Endothelial cell of umbilical vein (primary cell): ENCODE measurements around the gene CNOT1. TPM values are rescaled to one million over a fixed set of nuclear protein-coding genes. Genes with fewer than 3 reads are reported as not detected.

Source experiments
- BruUV-seq: library from RNA; stranded (reverse); fragments of 400-500 nt; replicated peaks from 2 replicates; lab custom pipeline; 2021; lab: Mats Ljungman, UMichigan
- CTCF ChIA-PET: fragments of 300-600, 350-600 bp; sonication (Branson Sonifier 250); formaldehyde crosslinking; loops from one replicate; lab custom pipeline; 2021; ENCODE audit warnings: antibody characterized with exemption, inconsistent platforms; lab: Charles Lee
- POLR2A ChIA-PET: fragments of 300-600, 350-600 bp; sonication (Branson Sonifier 250); formaldehyde crosslinking; loops from one replicate; lab custom pipeline; 2021; ENCODE audit warnings: antibody characterized with exemption, inconsistent platforms; lab: Charles Lee
- DNase-seq: peaks from one replicate; pipeline ENCODE4 v3.0.0-alpha.2; 2011; ENCODE audit warnings: low read depth, low spot score
- FAIRE-seq: peaks from 2 replicates; lab custom pipeline; 2011; peaks lifted over from hg19 to GRCh38; lab: Jason Lieb, UNC
- H2AFZ ChIP-seq: 2 replicates; pipeline ENCODE4 v1.6.0; 2012; ENCODE audit warnings: low read depth, low read length, control low read depth, inconsistent platforms
- H3K27ac ChIP-seq: 2 replicates; pipeline ENCODE4 v1.5.1; 2011; ENCODE audit warnings: low read depth, mild to moderate bottlenecking, control low read depth, low read length, moderate library complexity; ENCODE audit not compliant: insufficient read depth
- H3K27me3 ChIP-seq, 2 experiments: 2 replicates each; pipeline versions ENCODE4 v1.6.0 to v1.6.1; 2011; ENCODE audit warnings: low read length in 2 of 2, mixed read lengths in 1 of 2; ENCODE audit not compliant: control insufficient read depth in 2 of 2, insufficient read depth in 2 of 2
- H3K36me3 ChIP-seq, 2 experiments: 2 replicates in 1 of 2; 3 replicates in 1 of 2; pipeline ENCODE4 v1.5.1; 2011; ENCODE audit warnings: low read length in 2 of 2, mild to moderate bottlenecking in 1 of 2, moderate library complexity in 1 of 2; ENCODE audit not compliant: control insufficient read depth in 2 of 2, insufficient read depth in 2 of 2; ENCODE audit errors: extremely low read depth in 1 of 2
- H3K4me1 ChIP-seq: 3 replicates; pipeline ENCODE4 v1.5.1; 2011; ENCODE audit warnings: mild to moderate bottlenecking, low read length; ENCODE audit not compliant: control insufficient read depth, insufficient read depth; ENCODE audit errors: extremely low read depth
- H3K4me2 ChIP-seq: 2 replicates; pipeline ENCODE4 v1.6.1; 2011; ENCODE audit warnings: low read length, control low read depth, mixed read lengths; ENCODE audit not compliant: insufficient read depth
- H3K4me3 ChIP-seq, 3 experiments: fragments of 200-600 bp in 1 of 3; sonication (generic), shearing (Covaris generic) in 1 of 3; replicated peaks in 1 of 3; 2 replicates each; pipeline ENCODE4 v1.5.1; 2011 to 2016; ENCODE audit warnings: control low read depth in 3 of 3, low read length in 3 of 3, mild to moderate bottlenecking in 2 of 3, inconsistent platforms in 1 of 3, low read depth in 1 of 3, moderate library complexity in 1 of 3; ENCODE audit not compliant: insufficient read depth in 1 of 3
- H3K79me2 ChIP-seq: 2 replicates; pipeline ENCODE4 v1.6.0; 2012; ENCODE audit warnings: low read length, inconsistent platforms; ENCODE audit not compliant: control insufficient read depth, insufficient read depth
- H3K9ac ChIP-seq: replicated peaks from 2 replicates; pipeline ENCODE3; 2011; ENCODE audit warnings: low read length, control low read depth; ENCODE audit not compliant: insufficient read depth; ENCODE audit errors: extremely low read depth
- H3K9me1 ChIP-seq: replicated peaks from 3 replicates; pipeline ENCODE4 v1.6.0; 2011; ENCODE audit warnings: mild to moderate bottlenecking, low read length; ENCODE audit not compliant: control insufficient read depth, insufficient read depth; ENCODE audit errors: extremely low read depth
- H3K9me3 ChIP-seq: replicated peaks from 2 replicates; pipeline ENCODE4 v1.5.1; 2012; ENCODE audit warnings: low read length, inconsistent platforms; ENCODE audit not compliant: control insufficient read depth, insufficient read depth
- H4K20me1 ChIP-seq: replicated peaks from 2 replicates; pipeline ENCODE3; 2011; ENCODE audit warnings: mild to moderate bottlenecking, low read length; ENCODE audit not compliant: control insufficient read depth, insufficient read depth; ENCODE audit errors: extremely low read depth
- CTCF ChIP-seq, 2 donors: IDR thresholded peaks; 1 replicate in 1 of 2; 2 replicates in 1 of 2; pipeline ENCODE4 v1.5.1; 2011; ENCODE audit warnings: low read length in 2 of 2, mild to moderate bottlenecking in 2 of 2, moderate library complexity in 2 of 2, control low read depth in 1 of 2, inconsistent platforms in 1 of 2, low read depth in 1 of 2; ENCODE audit not compliant: insufficient read depth in 1 of 2; ENCODE audit errors: extremely low read depth in 1 of 2
- EZH2 ChIP-seq: IDR thresholded peaks from 2 replicates; pipeline ENCODE4 v1.6.1; 2012; ENCODE audit warnings: borderline replicate concordance, low read depth, mild to moderate bottlenecking, moderate library complexity, low read length, inconsistent platforms; ENCODE audit not compliant: severe bottlenecking
- FOS ChIP-seq: IDR thresholded peaks from 2 replicates; pipeline ENCODE4 v1.6.1; 2011; ENCODE audit warnings: mild to moderate bottlenecking, low read length, moderate library complexity, borderline replicate concordance; ENCODE audit not compliant: insufficient read depth
- GATA2 ChIP-seq: IDR thresholded peaks from 2 replicates; pipeline ENCODE4 v1.7.0; 2011; ENCODE audit warnings: low read depth, mild to moderate bottlenecking, moderate library complexity, mixed read lengths, low read length; ENCODE audit not compliant: insufficient read length, insufficient read depth
- JUN ChIP-seq: IDR thresholded peaks from 2 replicates; pipeline ENCODE4 v1.6.1; 2011; ENCODE audit warnings: borderline replicate concordance, low read depth; ENCODE audit not compliant: insufficient read length, insufficient read depth
- MAX ChIP-seq: IDR thresholded peaks from 2 replicates; pipeline ENCODE4 v1.6.1; 2011; ENCODE audit not compliant: insufficient read depth, insufficient read length
- MYC ChIP-seq: IDR thresholded peaks from one replicate; pipeline ENCODE4 v1.6.1; 2011; ENCODE audit warnings: mild to moderate bottlenecking, low read depth, low read length
- POLR2A ChIP-seq: IDR thresholded peaks from 2 replicates; pipeline ENCODE4 v1.6.1; 2012; ENCODE audit warnings: low read depth, mild to moderate bottlenecking, control low read depth, low read length
- POLR2AphosphoS5 ChIP-seq: IDR thresholded peaks from 2 replicates; pipeline ENCODE4 v1.6.1; 2012; ENCODE audit warnings: low read depth, mild to moderate bottlenecking, control low read depth, low read length, moderate library complexity; ENCODE audit not compliant: insufficient read depth
- dilution Hi-C: fragments of 300-500 bp; cut with MboI; formaldehyde crosslinking; loops from one replicate; pipeline ENCODE4 v1.15.0; 2019; ENCODE audit warnings: low sequenced_read_pairs; ENCODE audit not compliant: extremely low pct_ligation_motif_present
- intact Hi-C: fragments of 100-400 bp; cut with micrococcal nuclease; formaldehyde crosslinking; loops from one replicate; pipeline ENCODE4 v1.10.0; 2022
- polyA plus RNA-seq, 4 experiments: library from polyadenylated mRNA; depleted of rRNA in 3 of 4; stranded (reverse) in 3 of 4; unstranded in 1 of 4; fragments of >200 nt; gene quantifications; 2 replicates each; pipeline versions ENCODE4 v1.2.1 to v1.2.3, GENCODE V29; 2011 to 2012; ENCODE audit warnings: missing spikeins in 1 of 4
- total RNA-seq: library from RNA; stranded (reverse); gene quantifications from 2 replicates; pipeline ENCODE4 v1.2.3, GENCODE V29; 2021

The CNOT1 gene
- total and polyA plus RNA-seq, 2 donors (not counting 3 experiments of a cell fraction or from before 2014, with no cell fraction given): 142 to 151 TPM

GRCh38 chr16:58578642-58579041 is 51.0 kb downstream of the CNOT1 start:
- dilution Hi-C loops: no loop called here
- no peak for FAIRE-seq
- CTCF ChIA-PET: interaction anchor here (1.6 kb wide), 1 partner anchor 9 kb away, joined by 4 read pairs; no protein-coding TSS in a partner anchor

GRCh38 chr16:58577141-58577540 is 52.5 kb downstream of the CNOT1 start:
- Histone ChIP-seq H2AFZ (no peak overlapping the region), H3K36me3 (peaks cover 24 to 25% of the 10 kb centered on the region in 2 experiments), H3K27ac (no peak overlapping the region), H3K79me2 (peaks cover under 1% of the 10 kb centered on the region), H3K9me3 (no peaks in the 10 kb centered on the region), H3K4me2 (no peak overlapping the region), H3K4me1 (no peaks in the 10 kb centered on the region), H3K9ac (no peak overlapping the region), H3K9me1 (no peaks in the 10 kb centered on the region), H3K27me3 (no peaks in the 10 kb centered on the region), H3K4me3 (no peak overlapping the region), H4K20me1 (no peaks in the 10 kb centered on the region)
- no peak for DNase-seq
- CTCF ChIA-PET: no interaction called here
- BruUV-seq: no TSS peak
- dilution Hi-C loops: no loop called here
- POLR2A ChIA-PET: no interaction called here
- intact Hi-C loops: loop anchor here (5.0 kb wide), 1 partner anchor 35 kb away; no protein-coding TSS in a partner anchor
- TF ChIP-seq JUN (no peak), POLR2A (no peak), MAX (no peak), POLR2AphosphoS5 (no peak), EZH2 (no peak), GATA2 (no peak), MYC (no peak), CTCF (IDR thresholded peaks at IDR 0.05; ENCODE audit: extremely low read depth in 1 of 2, insufficient read depth in 1 of 2, low read depth in 1 of 2, low read length in 2 of 2) (no peak), FOS (no peak)
- no peak for FAIRE-seq

More at GRCh38 chr16:58578642-58579041, 51.0 kb downstream of the CNOT1 start:
- Histone ChIP-seq H3K79me2 (peaks cover 1% of the 10 kb centered on the region), H3K9me3 (no peaks in the 10 kb centered on the region), H3K4me2 (no peak overlapping the region), H3K27ac (no peak overlapping the region), H3K9ac (no peak overlapping the region), H3K36me3 (peaks cover 26 to 31% of the 10 kb centered on the region in 2 experiments), H2AFZ (no peak overlapping the region), H3K4me1 (peaks cover 8% of the 10 kb centered on the region), H4K20me1 (no peaks in the 10 kb centered on the region), H3K9me1 (no peaks in the 10 kb centered on the region), H3K27me3 (no peaks in the 10 kb centered on the region), H3K4me3 (no peak overlapping the region)
- POLR2A ChIA-PET: no interaction called here
- DNase-seq: no peak
- TF ChIP-seq GATA2: no peak
- TF ChIP-seq JUN: no peak
- no TSS peak for BruUV-seq
- intact Hi-C loops: loop anchor here (5.0 kb wide), 1 partner anchor 36 kb away; no protein-coding TSS in a partner anchor
